Measurements from ENCODE around the gene CAMSAP3. TPM values are rescaled to one million over a fixed set of nuclear protein-coding genes. Genes with fewer than 3 reads are reported as not detected.

Gene CAMSAP3
- total RNA-seq, 1 donor from 2014 or later, result 4.1 TPM

DNA sequence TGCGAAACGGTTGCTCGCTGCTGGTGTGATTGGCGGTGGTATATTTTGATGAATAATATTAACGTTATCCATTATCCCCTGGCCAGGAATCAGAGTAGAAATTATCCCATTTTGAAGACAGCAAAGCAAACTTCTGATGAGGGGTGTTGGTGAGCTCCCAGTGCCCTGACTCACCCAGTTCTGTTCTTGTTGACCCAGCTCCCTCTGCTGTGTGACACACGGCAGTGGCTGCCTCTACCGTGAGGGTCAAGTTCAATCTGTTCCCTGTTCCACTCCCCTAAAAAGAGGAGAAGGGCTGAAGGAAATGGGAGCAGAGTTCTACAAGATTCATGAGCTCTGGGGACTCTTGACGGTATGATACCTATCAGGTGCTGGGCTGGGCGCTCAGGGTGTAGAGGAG lies 2.0 kb downstream of the CAMSAP3 start:
- Mint-ChIP-seq H3K4me3 (ENCODE audit: unreplicated experiment) (peak overlapping the region; percentile 79), H3K9me3 (ENCODE audit: unreplicated experiment) (no peaks in the 10 kb centered on the region), H3K27me3 (ENCODE audit: low read depth, unreplicated experiment) (peaks cover 27% of the 10 kb centered on the region), H3K36me3 (ENCODE audit: low read depth, unreplicated experiment) (no peaks in the 10 kb centered on the region), H3K27ac (ENCODE audit: unreplicated experiment) (peak overlapping the region; percentile 18), H3K4me1 (ENCODE audit: low read depth, unreplicated experiment) (no peaks in the 10 kb centered on the region)
- peaks cover 21% of the 10 kb centered on the region for H3K27me3 ChIP-seq (ENCODE audit: insufficient read depth, low read length)
- H3K4me2 ChIP-seq (ENCODE audit: low read length), result no peak overlapping the region
- H3K9me3 ChIP-seq (ENCODE audit: insufficient read depth, low read depth, low read length), result no peaks in the 10 kb centered on the region
- no peak overlapping the region for H3K9ac ChIP-seq (ENCODE audit: low read length)
- no peaks in the 10 kb centered on the region for H3K4me1 ChIP-seq (ENCODE audit: insufficient read depth, low read length)
- no peak overlapping the region for H3K27ac ChIP-seq (ENCODE audit: low read depth, low read length)
- FAIRE-seq (no peak), DNase-seq (ENCODE audit: low read depth) (no peak)
- H3K4me3 ChIP-seq (ENCODE audit: insufficient read depth, low read depth, low read length), result no peak overlapping the region
- H2AFZ ChIP-seq (ENCODE audit: low read depth, low read length), result no peak overlapping the region
- no peaks in the 10 kb centered on the region for H3K79me2 ChIP-seq (ENCODE audit: insufficient read depth, low read length)
- H3K36me3 ChIP-seq (ENCODE audit: insufficient read depth, low read length), result no peaks in the 10 kb centered on the region
- TF ChIP-seq, protein P1, sequence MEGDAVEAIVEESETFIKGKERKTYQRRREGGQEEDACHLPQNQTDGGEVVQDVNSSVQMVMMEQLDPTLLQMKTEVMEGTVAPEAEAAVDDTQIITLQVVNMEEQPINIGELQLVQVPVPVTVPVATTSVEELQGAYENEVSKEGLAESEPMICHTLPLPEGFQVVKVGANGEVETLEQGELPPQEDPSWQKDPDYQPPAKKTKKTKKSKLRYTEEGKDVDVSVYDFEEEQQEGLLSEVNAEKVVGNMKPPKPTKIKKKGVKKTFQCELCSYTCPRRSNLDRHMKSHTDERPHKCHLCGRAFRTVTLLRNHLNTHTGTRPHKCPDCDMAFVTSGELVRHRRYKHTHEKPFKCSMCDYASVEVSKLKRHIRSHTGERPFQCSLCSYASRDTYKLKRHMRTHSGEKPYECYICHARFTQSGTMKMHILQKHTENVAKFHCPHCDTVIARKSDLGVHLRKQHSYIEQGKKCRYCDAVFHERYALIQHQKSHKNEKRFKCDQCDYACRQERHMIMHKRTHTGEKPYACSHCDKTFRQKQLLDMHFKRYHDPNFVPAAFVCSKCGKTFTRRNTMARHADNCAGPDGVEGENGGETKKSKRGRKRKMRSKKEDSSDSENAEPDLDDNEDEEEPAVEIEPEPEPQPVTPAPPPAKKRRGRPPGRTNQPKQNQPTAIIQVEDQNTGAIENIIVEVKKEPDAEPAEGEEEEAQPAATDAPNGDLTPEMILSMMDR (IDR thresholded peaks at IDR 0.05; ENCODE audit: insufficient read depth, low read depth, low read length), result no peak
- TF ChIP-seq EZH2 (IDR thresholded peaks at IDR 0.05; ENCODE audit: insufficient read depth, low read length), result no peak
- H4K20me1 ChIP-seq (ENCODE audit: insufficient read depth, low read length), result no peaks in the 10 kb centered on the region

- no peak overlapping the region for H3K4me3 Mint-ChIP-seq (ENCODE audit: unreplicated experiment)
These were observed 2.5 kb downstream of the CAMSAP3 start for GRCh38 chr19:7598180-7598579.

DNA sequence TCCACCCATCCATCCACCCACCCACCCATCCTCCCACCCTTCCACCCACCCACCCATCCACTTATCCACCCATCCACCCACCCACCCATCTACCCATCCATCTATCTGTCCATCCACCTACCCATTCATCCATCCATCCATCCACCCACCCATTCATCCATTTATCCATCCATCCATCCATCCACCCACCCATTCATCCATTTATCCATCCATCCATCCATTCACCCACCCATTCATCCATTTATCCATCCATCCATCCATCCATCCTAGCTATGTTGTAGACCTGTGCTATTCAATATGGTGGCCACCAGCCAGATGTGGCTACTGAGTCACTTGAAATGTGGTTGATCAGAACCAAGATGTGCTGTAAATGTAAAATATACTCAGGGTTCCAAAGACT lies 5.1 kb downstream of the CAMSAP3 start:
- H3K9me3 ChIP-seq (ENCODE audit: insufficient read depth, low read depth, low read length), result no peaks in the 10 kb centered on the region
- no peak overlapping the region for H3K27ac ChIP-seq (ENCODE audit: low read depth, low read length)
- DNase-seq (ENCODE audit: low read depth) (no peak), FAIRE-seq (no peak)
- Mint-ChIP-seq H3K4me1 (ENCODE audit: low read depth, unreplicated experiment) (no peaks in the 10 kb centered on the region), H3K36me3 (ENCODE audit: low read depth, unreplicated experiment) (no peaks in the 10 kb centered on the region), H3K27ac (ENCODE audit: unreplicated experiment) (no peak overlapping the region), H3K27me3 (ENCODE audit: low read depth, unreplicated experiment) (peaks cover 12% of the 10 kb centered on the region), H3K9me3 (ENCODE audit: unreplicated experiment) (no peaks in the 10 kb centered on the region), H3K4me3 (ENCODE audit: unreplicated experiment) (no peak overlapping the region)
- H4K20me1 ChIP-seq (ENCODE audit: insufficient read depth, low read length), result no peaks in the 10 kb centered on the region
- H3K36me3 ChIP-seq (ENCODE audit: insufficient read depth, low read length), result no peaks in the 10 kb centered on the region
- H3K4me3 ChIP-seq (ENCODE audit: insufficient read depth, low read depth, low read length), result no peak overlapping the region
- no peak for TF ChIP-seq EZH2 (IDR thresholded peaks at IDR 0.05; ENCODE audit: insufficient read depth, low read length)
- TF ChIP-seq, protein P1 (IDR thresholded peaks at IDR 0.05; ENCODE audit: insufficient read depth, low read depth, low read length), result no peak
- no peak overlapping the region for H3K9ac ChIP-seq (ENCODE audit: low read length)
- peaks cover 10% of the 10 kb centered on the region for H3K27me3 ChIP-seq (ENCODE audit: insufficient read depth, low read length)
- H3K4me2 ChIP-seq (ENCODE audit: low read length), result no peak overlapping the region
- H3K79me2 ChIP-seq (ENCODE audit: insufficient read depth, low read length), result no peaks in the 10 kb centered on the region
- no peak overlapping the region for H2AFZ ChIP-seq (ENCODE audit: low read depth, low read length)
- no peaks in the 10 kb centered on the region for H3K4me1 ChIP-seq (ENCODE audit: insufficient read depth, low read length)

More at GRCh38 chr19:7598180-7598579, 2.5 kb downstream of the CAMSAP3 start:
- Histone ChIP-seq H3K4me2 (ENCODE audit: low read length) (no peak overlapping the region), H3K4me1 (ENCODE audit: insufficient read depth, low read length) (no peaks in the 10 kb centered on the region), H4K20me1 (ENCODE audit: insufficient read depth, low read length) (no peaks in the 10 kb centered on the region), H3K27ac (ENCODE audit: low read depth, low read length) (no peak overlapping the region), H3K9ac (ENCODE audit: low read length) (no peak overlapping the region), H3K4me3 (ENCODE audit: insufficient read depth, low read depth, low read length) (no peak overlapping the region), H3K27me3 (ENCODE audit: insufficient read depth, low read length) (peaks cover 21% of the 10 kb centered on the region), H3K79me2 (ENCODE audit: insufficient read depth, low read length) (no peaks in the 10 kb centered on the region), H3K36me3 (ENCODE audit: insufficient read depth, low read length) (no peaks in the 10 kb centered on the region), H3K9me3 (ENCODE audit: insufficient read depth, low read depth, low read length) (no peaks in the 10 kb centered on the region), H2AFZ (ENCODE audit: low read depth, low read length) (no peak overlapping the region)
- DNase-seq (ENCODE audit: low read depth), result no peak
- no peak for FAIRE-seq
- no peak overlapping the region for H3K27ac Mint-ChIP-seq (ENCODE audit: unreplicated experiment)
- H3K9me3 Mint-ChIP-seq (ENCODE audit: unreplicated experiment), result no peaks in the 10 kb centered on the region
- H3K27me3 Mint-ChIP-seq (ENCODE audit: low read depth, unreplicated experiment), result peaks cover 26% of the 10 kb centered on the region
- TF ChIP-seq EZH2 (IDR thresholded peaks at IDR 0.05; ENCODE audit: insufficient read depth, low read length), result no peak
- TF ChIP-seq, protein P1 (IDR thresholded peaks at IDR 0.05; ENCODE audit: insufficient read depth, low read depth, low read length), result no peak
- H3K36me3 Mint-ChIP-seq (ENCODE audit: low read depth, unreplicated experiment), result no peaks in the 10 kb centered on the region
- H3K4me1 Mint-ChIP-seq (ENCODE audit: low read depth, unreplicated experiment), result no peaks in the 10 kb centered on the region

Measured in astrocyte (in vitro differentiated cells and primary cell).